IMR-90 (cell line): Measurements from ENCODE around the gene SLC6A20. TPM values are rescaled to one million over a fixed set of nuclear protein-coding genes. Genes with fewer than 3 reads are reported as not detected.

Source experiments
- ATAC-seq: fragments of 200-7000 bp; cut with Tn5 transposase; 2 replicates; pipeline ENCODE4 v1.9.1; 2020; ENCODE audit warnings: low read depth, mild to moderate bottlenecking, moderate library complexity
- BruUV-seq: library from RNA; stranded (reverse); fragments of 400-500 nt; replicated peaks from 2 replicates; lab custom pipeline; 2021; lab: Mats Ljungman, UMichigan
- CTCF ChIA-PET: fragments of 300-600 bp; formaldehyde crosslinking; extraction: SDS; loops from one replicate; lab custom pipeline; 2021; ENCODE audit warnings: antibody characterized with exemption; lab: Yijun Ruan, JAX
- POLR2A ChIA-PET: fragments of 300-600 bp; sonication (Branson Sonifier 250); formaldehyde crosslinking; loops from one replicate; lab custom pipeline; 2022; ENCODE audit warnings: antibody characterized with exemption; ENCODE audit not compliant: unreplicated experiment; lab: Charles Lee
- DNase-seq: peaks from one replicate; pipeline ENCODE4 v3.0.0; 2013
- H2AFZ ChIP-seq: replicated peaks from 2 replicates; pipeline ENCODE3; 2013; ENCODE audit warnings: low read length, mild to moderate bottlenecking; ENCODE audit not compliant: poor library complexity
- H2AK5ac ChIP-seq: 2 replicates; pipeline ENCODE4 v1.6.1; 2013; ENCODE audit warnings: low read depth, low read length, inconsistent platforms
- H2AK9ac ChIP-seq: replicated peaks from 2 replicates; pipeline ENCODE3; 2013; ENCODE audit warnings: mild to moderate bottlenecking, low read depth, low read length, moderate library complexity; ENCODE audit not compliant: poor library complexity
- H2BK120ac ChIP-seq: 2 replicates; pipeline ENCODE4 v1.6.1; 2013; ENCODE audit warnings: low read depth, low read length, inconsistent platforms
- H2BK15ac ChIP-seq: 3 replicates; pipeline ENCODE4 v1.6.1; 2013; ENCODE audit warnings: low read depth, low read length, inconsistent platforms
- H2BK20ac ChIP-seq: 2 replicates; pipeline ENCODE4 v1.6.1; 2013; ENCODE audit warnings: low read depth, mild to moderate bottlenecking, inconsistent platforms, low read length, moderate library complexity
- H2BK5ac ChIP-seq: 2 replicates; pipeline ENCODE4 v1.6.1; 2013; ENCODE audit warnings: mild to moderate bottlenecking, low read depth, low read length, inconsistent platforms; ENCODE audit not compliant: poor library complexity, severe bottlenecking
- H3K14ac ChIP-seq: replicated peaks from 2 replicates; pipeline ENCODE4 v1.6.1; 2013; ENCODE audit warnings: low read depth, low read length, inconsistent platforms
- H3K18ac ChIP-seq: 2 replicates; pipeline ENCODE4 v1.6.1; 2013; ENCODE audit warnings: low read depth, low read length, control low read depth
- H3K23ac ChIP-seq: 2 replicates; pipeline ENCODE4 v1.6.1; 2013; ENCODE audit warnings: low read depth, low read length, inconsistent platforms
- H3K27ac ChIP-seq: 2 replicates; pipeline ENCODE4 v1.5.1; 2013; ENCODE audit warnings: mild to moderate bottlenecking, control low read depth, low read length; ENCODE audit not compliant: insufficient read depth
- H3K27me3 ChIP-seq: 2 replicates; pipeline ENCODE4 v1.6.1; 2013; ENCODE audit warnings: low read length; ENCODE audit not compliant: control insufficient read depth, insufficient read depth
- H3K36me3 ChIP-seq: 2 replicates; pipeline ENCODE4 v1.6.1; 2013; ENCODE audit warnings: low read length, mixed read lengths; ENCODE audit not compliant: control insufficient read depth, insufficient read depth
- H3K4ac ChIP-seq: 2 replicates; pipeline ENCODE4 v1.6.1; 2013; ENCODE audit warnings: low read depth, low read length, inconsistent platforms
- H3K4me1 ChIP-seq: 2 replicates; pipeline ENCODE4 v1.6.1; 2013; ENCODE audit warnings: low read length, mixed read lengths; ENCODE audit not compliant: control insufficient read depth, insufficient read depth
- H3K4me2 ChIP-seq: 2 replicates; pipeline ENCODE4 v1.6.1; 2013; ENCODE audit warnings: low read depth, mild to moderate bottlenecking, control low read depth, low read length, moderate library complexity
- H3K4me3 ChIP-seq: 2 replicates; pipeline ENCODE4 v1.5.1; 2013; ENCODE audit warnings: low read depth, mild to moderate bottlenecking, control low read depth, low read length, moderate library complexity; ENCODE audit not compliant: insufficient read depth
- H3K56ac ChIP-seq: 2 replicates; pipeline ENCODE4 v1.6.1; 2013; ENCODE audit warnings: low read length, inconsistent platforms; ENCODE audit not compliant: insufficient read depth; ENCODE audit errors: extremely low read depth
- H3K79me1 ChIP-seq, 2 experiments: 2 replicates each; pipeline ENCODE4 v1.6.1; 2013; ENCODE audit warnings: low read length in 2 of 2, inconsistent platforms in 1 of 2, low read depth in 1 of 2
- H3K9ac ChIP-seq: 2 replicates; pipeline ENCODE4 v1.6.1; 2013; ENCODE audit warnings: low read depth, low read length, control low read depth
- H3K9me1 ChIP-seq: 2 replicates; pipeline ENCODE4 v1.6.1; 2013; ENCODE audit warnings: low read length, inconsistent platforms; ENCODE audit not compliant: insufficient read depth
- H3K9me3 ChIP-seq: 2 replicates; pipeline ENCODE4 v1.6.1; 2013; ENCODE audit warnings: low read length; ENCODE audit not compliant: control insufficient read depth, insufficient read depth
- H4K20me1 ChIP-seq: 2 replicates; pipeline ENCODE4 v1.6.1; 2013; ENCODE audit warnings: low read length, inconsistent platforms; ENCODE audit not compliant: insufficient read depth
- H4K5ac ChIP-seq: 2 replicates; pipeline ENCODE4 v1.6.1; 2013; ENCODE audit warnings: mild to moderate bottlenecking, low read depth, low read length, control low read depth
- H4K8ac ChIP-seq, 2 experiments: 2 replicates each; pipeline ENCODE4 v1.6.1; 2013; ENCODE audit warnings: low read depth in 2 of 2, low read length in 2 of 2, control low read depth in 1 of 2, inconsistent platforms in 1 of 2
- H4K91ac ChIP-seq: 2 replicates; pipeline ENCODE4 v1.6.1; 2013; ENCODE audit warnings: low read depth, low read length, inconsistent platforms; ENCODE audit not compliant: insufficient read depth
- RFX5 ChIP-seq: IDR thresholded peaks from 2 replicates; pipeline ENCODE4 v1.8.0; 2012; ENCODE audit warnings: low read depth, mild to moderate bottlenecking, low read length, moderate library complexity
- WGBS, 2 experiments: methylation state at CpG; one replicate each; pipeline versions ENCODE4 v1.1.5 to v1.1.7; 2013; ENCODE audit warnings: missing lambda C conversion rate in 2 of 2; ENCODE audit not compliant: insufficient read length in 1 of 2; ENCODE audit errors: extremely low coverage in 2 of 2; 5-methylcytosine and 5-hydroxymethylcytosine counted together
- dilution Hi-C: fragments of 300-500 bp; cut with HindIII; formaldehyde crosslinking; loops from one replicate; pipeline ENCODE4 v1.14.3; 2018; ENCODE audit warnings: low sequenced_read_pairs; ENCODE audit not compliant: unreplicated experiment
- in situ Hi-C: fragments of 300-500 bp; cut with MboI; formaldehyde crosslinking; loops from 3 replicates; pipeline ENCODE4 v1.14.3; 2019; ENCODE audit warnings: low sequenced_read_pairs, inconsistent platforms, mixed read lengths
- intact Hi-C: fragments of 100-400 bp; cut with micrococcal nuclease; formaldehyde crosslinking; loops from 2 replicates; pipeline ENCODE4 v1.10.0; 2022
- polyA plus RNA-seq, 3 experiments: library from polyadenylated mRNA; depleted of rRNA; stranded (reverse); fragments of >200 nt; gene quantifications; 2 replicates each; pipeline ENCODE4 v1.2.3, GENCODE V29; 2012; ENCODE audit warnings: low replicate concordance in 1 of 3
- total RNA-seq: library from RNA; depleted of rRNA; stranded (reverse); fragments of >200 nt; gene quantifications from 2 replicates; pipeline ENCODE4 v1.2.3, GENCODE V29; 2012

SLC6A20 gene
- total and polyA plus RNA-seq, 2 of the 4 experiments (the other 2 are of a cell fraction), result not detected

DNA sequence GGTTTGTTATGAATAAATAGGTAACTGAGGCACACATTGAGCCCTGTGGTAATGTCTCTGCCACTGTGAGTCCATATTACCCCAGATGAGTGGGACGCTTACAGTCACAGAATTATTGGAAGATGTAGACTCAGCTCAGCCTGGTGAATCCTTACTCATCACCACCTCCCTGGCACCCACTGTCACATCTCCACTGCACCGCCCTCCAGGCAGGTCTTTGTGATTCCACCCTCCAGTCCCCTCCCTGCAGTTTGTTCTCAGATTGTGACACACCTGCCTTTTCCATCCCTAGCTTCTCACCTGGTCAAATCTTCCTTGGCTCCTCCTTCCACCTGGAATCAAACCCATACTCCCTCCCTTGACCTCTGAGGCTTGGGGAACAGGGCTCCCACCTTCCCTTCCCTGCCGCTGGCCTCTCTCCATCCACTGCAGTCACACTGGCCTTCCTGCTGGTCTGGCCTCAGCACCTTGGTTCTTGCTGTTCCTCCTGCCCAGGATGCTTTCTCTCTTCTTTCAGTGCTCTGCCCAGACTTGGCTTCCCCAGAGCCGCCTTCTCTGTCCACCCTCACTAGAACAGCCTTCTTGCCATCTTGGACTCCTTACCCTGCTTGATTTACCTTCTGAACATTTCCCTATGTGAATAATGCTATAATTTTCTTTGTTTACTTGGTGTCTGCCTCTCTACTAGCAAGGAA lies 9.4 kb downstream of the SLC6A20 start:
- in situ Hi-C loops, result no loop called here
- no peaks in the 10 kb centered on the region for H3K36me3 ChIP-seq
- H2BK20ac ChIP-seq, result no peak overlapping the region
- H3K9me3 ChIP-seq, result peaks cover 10% of the 10 kb centered on the region
- no peak overlapping the region for H2AK9ac ChIP-seq
- no peak overlapping the region for H4K5ac ChIP-seq
- no peak overlapping the region for H3K9ac ChIP-seq
- H2AFZ ChIP-seq, result no peak overlapping the region
- peaks cover 56% of the 10 kb centered on the region for H3K27me3 ChIP-seq
- no peak overlapping the region for H3K23ac ChIP-seq
- H3K4me1 ChIP-seq, result no peaks in the 10 kb centered on the region
- H3K4ac ChIP-seq, result no peak overlapping the region
- dilution Hi-C loops, result no loop called here
- H4K91ac ChIP-seq, result no peak overlapping the region
- ATAC-seq (no peak), DNase-seq (no peak)
- H2BK5ac ChIP-seq, result no peak overlapping the region
- H3K27ac ChIP-seq, result no peak overlapping the region
- CTCF ChIA-PET, result no interaction called here
- no peak overlapping the region for H2BK15ac ChIP-seq
- BruUV-seq, result no TSS peak
- no peak overlapping the region for H4K8ac ChIP-seq
- POLR2A ChIA-PET, result no interaction called here
- no peak overlapping the region for H3K4me3 ChIP-seq
- no peak overlapping the region for H2BK120ac ChIP-seq
- TF ChIP-seq RFX5, result no peak
- WGBS, 2 experiments, result 79% methylated on average over 2 of the region's 4 CpGs; no CpG with 5 or more reads in 1 of the 2 experiments
- H3K79me1 ChIP-seq, result no peaks in the 10 kb centered on the region
- no peak overlapping the region for H2AK5ac ChIP-seq
- H3K14ac ChIP-seq, result no peak overlapping the region
- H3K18ac ChIP-seq, result no peak overlapping the region
- intact Hi-C loops, result no loop called here
- no peak overlapping the region for H3K4me2 ChIP-seq
- H4K20me1 ChIP-seq, result no peaks in the 10 kb centered on the region
- H3K9me1 ChIP-seq, result peaks cover 2% of the 10 kb centered on the region; the same call in 1 of the 2 replicates
- no peak overlapping the region for H3K56ac ChIP-seq
